ENCODE measurements around the gene CXXC4.

Gene CXXC4

GRCh38 chr4:104424475-104424941 is 70.2 kb downstream of the CXXC4 start:
- H3K4me1 ChIP-seq (ENCODE audit: control insufficient read depth, insufficient read depth, low read length) = 0 out of 2 replicates have a peak, but pooled peaks cover 1% of the 10 kb centered on the region
- H3K27ac ChIP-seq (ENCODE audit: low read length) = no peak overlapping the region
- H3K9me3 ChIP-seq (ENCODE audit: control insufficient read depth, insufficient read depth, low read length) = no peaks in the 10 kb centered on the region
- H3K36me3 ChIP-seq (ENCODE audit: control insufficient read depth, insufficient read depth, low read length) = no peaks in the 10 kb centered on the region
- no CpG with 5 or more reads among the region's 7 CpGs for WGBS (ENCODE audit: insufficient coverage, insufficient read length)
- no peak for DNase-seq (ENCODE audit: low read depth, low spot score)
- H3K4me3 ChIP-seq (ENCODE audit: low read length) = no peak overlapping the region
- no peaks in the 10 kb centered on the region for H3K27me3 ChIP-seq (ENCODE audit: control insufficient read depth, insufficient read depth, low read length)

DNA sequence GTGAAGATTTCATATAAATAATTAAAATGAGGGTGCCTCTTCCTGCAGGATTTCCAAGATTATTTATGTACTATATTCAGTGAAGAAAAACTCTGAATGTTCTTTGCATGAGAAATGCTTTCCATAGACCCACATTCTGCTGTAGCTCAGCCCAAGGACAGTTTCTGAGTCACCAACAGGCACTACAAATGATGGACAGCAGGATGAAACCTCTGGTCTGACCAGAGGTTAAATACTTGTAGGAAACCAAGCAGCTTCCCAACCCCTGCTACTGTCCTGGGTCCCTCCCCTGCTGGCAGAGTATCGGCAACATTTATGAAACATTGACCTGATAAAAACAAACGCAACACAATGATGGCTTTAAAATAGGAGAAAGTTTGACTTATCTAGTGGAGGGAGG is 73.1 kb downstream of the CXXC4 start:
- DNase-seq (ENCODE audit: low read depth, low spot score) = no peak
- H3K4me1 ChIP-seq (ENCODE audit: control insufficient read depth, insufficient read depth, low read length) = 0 out of 2 replicates have a peak, but pooled peaks cover 3% of the 10 kb centered on the region
- H3K27ac ChIP-seq (ENCODE audit: low read length) = no peak overlapping the region
- no peaks in the 10 kb centered on the region for H3K27me3 ChIP-seq (ENCODE audit: control insufficient read depth, insufficient read depth, low read length)
- no peak overlapping the region for H3K4me3 ChIP-seq (ENCODE audit: low read length)
- no peaks in the 10 kb centered on the region for H3K9me3 ChIP-seq (ENCODE audit: control insufficient read depth, insufficient read depth, low read length)
- no CpG with 5 or more reads among the region's 2 CpGs for WGBS (ENCODE audit: insufficient coverage, insufficient read length)
- no peaks in the 10 kb centered on the region for H3K36me3 ChIP-seq (ENCODE audit: control insufficient read depth, insufficient read depth, low read length)

DNA sequence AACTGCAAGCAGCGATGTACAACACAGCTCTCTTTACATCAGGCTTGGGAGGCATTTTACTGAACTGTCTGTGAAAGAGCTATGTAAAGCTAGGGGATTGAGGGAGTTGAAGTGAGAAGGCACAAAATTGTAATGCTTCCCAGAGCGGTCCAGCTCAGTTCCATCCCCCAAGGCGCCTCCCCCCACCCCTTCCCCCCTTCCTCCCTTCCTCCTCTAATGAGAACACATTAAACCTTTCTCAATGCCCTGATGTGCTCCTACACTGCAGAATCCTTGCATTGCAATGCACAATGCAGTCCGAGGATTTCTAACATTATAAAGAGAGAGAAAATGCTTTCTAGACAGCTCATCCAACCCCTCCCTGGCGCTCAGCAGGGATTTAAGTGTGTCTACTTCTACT is 73.9 kb downstream of the CXXC4 start:
- WGBS (ENCODE audit: insufficient coverage, insufficient read length) = no CpG with 5 or more reads among the region's 5 CpGs
- no peak overlapping the region for H3K27ac ChIP-seq (ENCODE audit: low read length)

More for the DNA sequence above, 73.9 kb downstream of the CXXC4 start:
- H3K9me3 ChIP-seq (ENCODE audit: control insufficient read depth, insufficient read depth, low read length) = no peaks in the 10 kb centered on the region
- no peak overlapping the region; the same call in 1 of the 2 replicates for H3K4me3 ChIP-seq (ENCODE audit: low read length)
- 0 out of 2 replicates have a peak, but pooled peaks cover 3% of the 10 kb centered on the region for H3K4me1 ChIP-seq (ENCODE audit: control insufficient read depth, insufficient read depth, low read length)
- no peaks in the 10 kb centered on the region for H3K36me3 ChIP-seq (ENCODE audit: control insufficient read depth, insufficient read depth, low read length)
- no peaks in the 10 kb centered on the region for H3K27me3 ChIP-seq (ENCODE audit: control insufficient read depth, insufficient read depth, low read length)
- DNase-seq (ENCODE audit: low read depth, low spot score) = no peak

All from iPS DF 6.9 (cell line).